Diencephalon (tissue), 1 donor: Measurements from ENCODE around the gene NPC1L1. TPM values are rescaled to one million over a fixed set of nuclear protein-coding genes. Genes with fewer than 3 reads are reported as not detected.

Source experiments
- small RNA-seq: library from RNA; depleted of rRNA; stranded (forward); fragments of <200 nt; gene quantifications from one replicate; pipeline ENCODE3, GENCODE V24; 2014
- total RNA-seq: library from RNA; depleted of rRNA; stranded (reverse); fragments of >200 nt; gene quantifications from one replicate; pipeline ENCODE4 v1.2.3, GENCODE V29; 2014

NPC1L1 gene
- not detected for total RNA-seq

GRCh38 chr7:44541028-44541869 is at the start of gene NPC1L1:
Gene NPC1L1 (minus strand): TSS chr7:44541330. CDS start chr7:44541259, 71 bp downstream.

GRCh38 chr7:44581879-44582603 is 40.9 kb upstream of the NPC1L1 start, which contains the start of gene TMED4:
Gene TMED4 (minus strand): TSS chr7:44582231. CDS start chr7:44582206, 25 bp downstream.

GRCh38 chr7:44573464-44574286 is 32.5 kb upstream of the NPC1L1 start, which contains the start of gene DDX56:
Gene DDX56 (minus strand): TSS chr7:44573908. CDS start chr7:44573895, 13 bp downstream.

GRCh38 chr7:44490351-44491200 is 50.6 kb downstream of the NPC1L1 start, which contains the start of gene NUDCD3:
Gene NUDCD3 (minus strand): TSS chr7:44490658. CDS start chr7:44490600, 58 bp downstream.

Small RNA genes lying within 50 kb of the gene (small RNA-seq; reads per million reads assigned to genes)
- not detected for gene RNU6-1097P

Other genes starting within 250 kb of the NPC1L1 start
- 112 TPM for gene CAMK2B, start 215.7 kb downstream of the NPC1L1 start, total RNA-seq
- gene NUDCD3, start 50.7 kb downstream of the NPC1L1 start, total RNA-seq: 97.8 TPM
- 39.7 TPM for gene DDX56, start 32.6 kb upstream of the NPC1L1 start, total RNA-seq
- gene TMED4, start 40.9 kb upstream of the NPC1L1 start, total RNA-seq: 61.6 TPM
- 60.9 TPM for gene OGDH, start 65.3 kb upstream of the NPC1L1 start, total RNA-seq
- gene ZMIZ2, start 207.5 kb upstream of the NPC1L1 start, total RNA-seq: 20.3 TPM